Prostate gland (tissue), 2 donors: ENCODE results near the gene GPR137B.

ENCODE experiments used
- CTCF ChIP-seq, 4 experiments: fragments of 200-600 bp in 2 of 4; fragments of 450-650 bp in 2 of 4; sonication (generic) in 2 of 4; IDR thresholded peaks; 1 replicate in 3 of 4; 2 replicates in 1 of 4; pipeline ENCODE4 v1.5.1; 2016 to 2019; ENCODE audit warnings: antibody characterized with exemption in 4 of 4, mild to moderate bottlenecking in 2 of 4, moderate library complexity in 2 of 4
- POLR2A ChIP-seq: fragments of 450-650 bp; IDR thresholded peaks from one replicate; pipeline ENCODE4 v1.6.1; 2016; ENCODE audit warnings: antibody characterized with exemption, mild to moderate bottlenecking
- POLR2AphosphoS5 ChIP-seq: sonication (generic); formaldehyde crosslinking; IDR thresholded peaks from one replicate; pipeline ENCODE4 v1.6.1; 2017; ENCODE audit warnings: antibody characterized with exemption

- TF ChIP-seq POLR2A = no peak
- no peak for TF ChIP-seq CTCF (IDR thresholded peaks at IDR 0.05)
- no peak for TF ChIP-seq POLR2AphosphoS5
Measured at GRCh38 chr1:236257216-236257615, 114.9 kb downstream of the GPR137B start.
